HuH-7.5 (cell line): ENCODE data around the gene NR4A1.

ENCODE experiments used
- DNase-seq: peaks from one replicate; pipeline ENCODE4 v3.0.0; 2011; ENCODE audit warnings: low spot score

Gene NR4A1

GRCh38 chr12:52041695-52042123, 9.5 kb upstream of the NR4A1 start:
- no peak for DNase-seq

- no peak for DNase-seq
These were observed 8.4 kb upstream of the NR4A1 start for GRCh38 chr12:52042706-52043385.

GRCh38 chr12:52043386-52044212, 7.6 kb upstream of the NR4A1 start:
- DNase-seq: no peak

- DNase-seq: no peak
These were observed 6.8 kb upstream of the NR4A1 start for GRCh38 chr12:52044292-52044983.

GRCh38 chr12:52045794-52046199, 5.4 kb upstream of the NR4A1 start:
- DNase-seq: no peak

GRCh38 chr12:52046859-52047258, 4.4 kb upstream of the NR4A1 start:
- no peak for DNase-seq

GRCh38 chr12:52049286-52049685, 2.0 kb upstream of the NR4A1 start:
- DNase-seq: no peak

- no peak for DNase-seq
These were observed 1.6 kb upstream of the NR4A1 start for GRCh38 chr12:52049688-52050087.

GRCh38 chr12:52050116-52050757, 1.0 kb upstream of the NR4A1 start:
- peak; percentile 50 for DNase-seq

- no peak for DNase-seq
These were observed 1.4 kb downstream of the NR4A1 start for GRCh38 chr12:52052468-52053186.

- no peak for DNase-seq
These were observed 2.4 kb downstream of the NR4A1 start for GRCh38 chr12:52053536-52054209.

- no peak for DNase-seq
These were observed 3.1 kb downstream of the NR4A1 start for GRCh38 chr12:52054231-52054832.

- no peak for DNase-seq
These were observed 3.8 kb downstream of the NR4A1 start for GRCh38 chr12:52054833-52055730.

GRCh38 chr12:52055731-52056711, 4.8 kb downstream of the NR4A1 start:
- no peak for DNase-seq

- no peak for DNase-seq
These were observed 5.8 kb downstream of the NR4A1 start for GRCh38 chr12:52056801-52057637.

GRCh38 chr12:52057638-52058576, 6.7 kb downstream of the NR4A1 start:
- no peak for DNase-seq
